ENCODE measurements around the gene HRAS. TPM values are rescaled to one million over a fixed set of nuclear protein-coding genes. Genes with fewer than 3 reads are reported as not detected.

HRAS gene
- total RNA-seq, 3 donors from 2014 or later: 41.4 to 50.6 (median 50.1) TPM

DNA sequence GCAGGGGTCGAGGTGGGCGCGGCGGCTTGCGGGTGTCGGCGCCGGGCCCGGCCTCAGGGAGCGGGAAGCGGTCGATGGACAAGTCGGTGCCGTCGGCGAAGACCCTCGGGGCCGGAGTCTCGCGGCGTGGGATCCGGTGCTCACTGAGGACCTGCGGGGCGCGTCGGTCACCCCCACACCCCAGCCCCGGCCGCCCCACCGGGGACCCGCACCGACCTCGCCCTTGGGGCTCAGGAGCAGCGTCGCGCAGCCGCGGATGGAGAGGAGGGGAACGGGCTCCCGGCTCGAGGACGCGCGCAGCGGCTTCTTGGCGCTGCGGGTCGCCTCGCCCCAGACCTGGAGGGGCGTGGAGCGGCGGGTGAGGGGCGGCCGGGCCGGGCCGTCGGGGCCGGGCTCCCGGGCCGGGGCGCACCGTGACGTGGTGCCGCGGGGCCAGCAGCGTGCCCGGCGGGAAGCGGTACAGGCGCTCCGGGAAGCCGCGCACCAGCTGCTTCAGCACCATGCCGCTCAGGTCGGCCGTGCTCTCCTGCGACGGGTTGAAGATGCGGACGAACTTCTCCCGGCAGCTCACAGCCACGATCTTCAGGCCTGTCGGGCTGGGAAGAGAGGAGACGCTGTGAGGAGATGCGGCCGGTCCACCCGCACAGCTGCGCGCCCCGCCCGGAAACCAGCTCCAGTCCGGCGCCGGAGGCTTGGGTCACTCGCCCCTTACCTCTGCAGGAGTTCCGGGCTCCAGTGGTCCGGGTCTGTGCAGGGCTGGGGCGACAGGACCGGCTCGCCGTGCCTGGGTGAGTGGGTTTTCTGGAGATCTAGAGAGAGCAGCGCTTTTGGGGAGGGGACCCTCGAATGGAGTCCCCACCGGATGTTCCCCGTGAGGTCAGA lies 20.6 kb upstream of the HRAS start:
- TF ChIP-seq, protein P1, sequence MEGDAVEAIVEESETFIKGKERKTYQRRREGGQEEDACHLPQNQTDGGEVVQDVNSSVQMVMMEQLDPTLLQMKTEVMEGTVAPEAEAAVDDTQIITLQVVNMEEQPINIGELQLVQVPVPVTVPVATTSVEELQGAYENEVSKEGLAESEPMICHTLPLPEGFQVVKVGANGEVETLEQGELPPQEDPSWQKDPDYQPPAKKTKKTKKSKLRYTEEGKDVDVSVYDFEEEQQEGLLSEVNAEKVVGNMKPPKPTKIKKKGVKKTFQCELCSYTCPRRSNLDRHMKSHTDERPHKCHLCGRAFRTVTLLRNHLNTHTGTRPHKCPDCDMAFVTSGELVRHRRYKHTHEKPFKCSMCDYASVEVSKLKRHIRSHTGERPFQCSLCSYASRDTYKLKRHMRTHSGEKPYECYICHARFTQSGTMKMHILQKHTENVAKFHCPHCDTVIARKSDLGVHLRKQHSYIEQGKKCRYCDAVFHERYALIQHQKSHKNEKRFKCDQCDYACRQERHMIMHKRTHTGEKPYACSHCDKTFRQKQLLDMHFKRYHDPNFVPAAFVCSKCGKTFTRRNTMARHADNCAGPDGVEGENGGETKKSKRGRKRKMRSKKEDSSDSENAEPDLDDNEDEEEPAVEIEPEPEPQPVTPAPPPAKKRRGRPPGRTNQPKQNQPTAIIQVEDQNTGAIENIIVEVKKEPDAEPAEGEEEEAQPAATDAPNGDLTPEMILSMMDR (IDR thresholded peaks at IDR 0.05): no peak
- DNase-seq (peak in 1 of 3 donors; percentile 55), ATAC-seq (no peak)
- H3K4me3 ChIP-seq: no peak overlapping the region
- H3K4me1 ChIP-seq (ENCODE audit: low read depth): peaks cover 29% of the 10 kb centered on the region
- intact Hi-C loops (cut with DNase I, micrococcal nuclease): loop anchor here (10.0 kb wide), 1 partner anchor 169 kb away; no protein-coding TSS in a partner anchor
- H3K36me3 ChIP-seq (ENCODE audit: low read depth): no peaks in the 10 kb centered on the region
- H3K9me3 ChIP-seq: no peaks in the 10 kb centered on the region

DNA sequence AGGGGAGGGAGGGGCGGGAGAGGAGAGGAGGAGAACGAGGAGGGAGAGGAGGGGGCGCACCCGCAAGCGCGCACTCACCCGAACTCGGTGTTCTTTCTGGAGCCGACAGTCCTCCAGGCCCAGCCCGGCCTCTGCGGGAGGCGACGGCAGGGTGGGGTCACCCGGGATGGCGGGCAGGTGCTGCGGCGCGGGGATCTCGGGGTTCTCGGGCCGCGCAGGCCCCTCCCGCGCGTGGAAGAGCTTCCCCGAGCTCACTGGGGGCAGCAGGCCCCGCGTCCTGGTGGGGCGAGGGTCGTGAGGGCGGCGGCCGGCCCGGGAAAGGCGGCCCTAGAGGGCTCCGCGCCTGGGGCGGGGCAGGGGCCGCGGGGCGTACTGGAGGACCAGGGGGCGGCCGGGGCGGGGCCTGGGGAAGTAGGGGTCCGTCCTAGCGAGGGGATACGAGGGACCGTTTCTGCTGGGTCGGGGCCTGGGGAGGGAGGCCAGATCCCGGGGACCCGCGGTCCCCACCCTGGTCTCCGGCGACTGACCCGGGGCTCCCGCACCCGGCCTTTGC lies 19.9 kb upstream of the HRAS start:
- intact Hi-C loops (cut with DNase I, micrococcal nuclease): loop anchor here (10.0 kb wide), 1 partner anchor 169 kb away; no protein-coding TSS in a partner anchor
- H3K36me3 ChIP-seq (ENCODE audit: low read depth): no peaks in the 10 kb centered on the region
- ATAC-seq (peak; percentile 5), DNase-seq (peak in 1 of 3 donors; percentile 67)
- TF ChIP-seq, protein P1 (IDR thresholded peaks at IDR 0.05): no peak
- H3K4me1 ChIP-seq (ENCODE audit: low read depth): peaks cover 29% of the 10 kb centered on the region
- H3K9me3 ChIP-seq: no peaks in the 10 kb centered on the region
- no peak overlapping the region for H3K4me3 ChIP-seq

DNA sequence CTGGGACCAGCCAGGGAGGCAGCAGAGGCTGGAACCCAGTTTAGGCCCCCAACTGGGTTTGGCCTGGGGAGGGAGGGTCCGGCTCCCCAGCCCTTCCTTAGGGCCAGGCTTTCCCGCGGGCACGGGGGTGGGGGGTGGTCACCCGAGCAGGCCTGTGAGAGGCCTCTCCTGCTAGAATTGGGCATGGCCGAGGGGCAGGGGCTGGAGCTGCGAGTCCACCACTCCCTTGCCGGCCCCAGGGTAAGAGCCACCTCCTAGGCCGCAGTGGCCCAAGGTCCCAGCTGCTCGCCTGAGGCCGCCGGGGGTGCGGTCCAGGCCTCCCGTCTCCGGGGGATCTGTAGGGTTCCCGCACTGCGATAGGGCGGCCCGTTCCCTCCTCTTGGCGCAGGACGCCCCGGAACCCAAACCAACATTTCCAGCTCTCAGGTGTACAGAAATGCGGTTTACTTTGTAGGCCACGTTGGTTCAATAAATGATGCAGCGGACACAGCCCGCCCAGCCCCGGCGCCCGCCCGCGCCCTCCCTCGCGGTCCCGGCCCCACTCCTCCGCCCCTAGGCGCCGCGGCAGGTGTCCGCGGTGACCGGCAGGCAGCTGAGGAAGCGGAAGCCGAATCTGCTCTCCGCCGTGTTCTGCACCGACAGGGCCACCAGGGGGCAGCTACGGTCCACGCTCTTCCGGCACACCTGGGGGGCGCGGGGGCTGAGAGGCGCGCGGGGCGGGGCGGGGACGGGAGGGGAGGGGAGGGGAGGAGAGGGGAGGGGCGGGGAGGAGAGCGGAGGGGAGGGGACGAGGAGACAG lies 19.3 kb upstream of the HRAS start:
- intact Hi-C loops (cut with DNase I, micrococcal nuclease): loop anchor here (10.0 kb wide), 1 partner anchor 170 kb away; no protein-coding TSS in a partner anchor
- ATAC-seq: peak; percentile 82

DNA sequence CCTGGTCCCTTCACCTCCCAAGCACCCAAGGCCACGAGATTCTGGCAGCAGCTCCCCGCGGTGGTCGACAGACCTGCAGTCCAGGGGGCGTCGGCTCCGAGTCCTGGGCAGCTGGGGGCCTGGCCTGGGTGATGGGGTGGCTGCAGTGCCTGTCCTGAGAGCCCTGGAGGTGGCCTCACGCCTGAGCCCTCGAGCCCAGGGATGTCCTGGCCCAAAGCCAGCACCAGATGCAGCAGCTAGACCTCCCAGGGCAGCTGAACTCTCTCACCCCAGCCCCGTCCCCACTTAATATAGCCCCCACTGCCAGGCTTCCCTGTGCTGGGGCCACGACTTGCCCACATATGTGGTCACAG lies 18.6 kb upstream of the HRAS start:
- intact Hi-C loops (cut with DNase I, micrococcal nuclease): loop anchor here (10.0 kb wide), 1 partner anchor 171 kb away; no protein-coding TSS in a partner anchor
- peaks cover 19% of the 10 kb centered on the region for H3K4me1 ChIP-seq (ENCODE audit: low read depth)
- H3K4me3 ChIP-seq: no peak overlapping the region
- DNase-seq (no peak), ATAC-seq (no peak)
- TF ChIP-seq, protein P1 (IDR thresholded peaks at IDR 0.05): no peak
- H3K9me3 ChIP-seq: no peaks in the 10 kb centered on the region
- no peaks in the 10 kb centered on the region for H3K36me3 ChIP-seq (ENCODE audit: low read depth)

More for the DNA sequence above, 19.3 kb upstream of the HRAS start:
- peak; percentile 80 to 87 (median 86) for DNase-seq
- H3K4me1 ChIP-seq (ENCODE audit: low read depth): peaks cover 24% of the 10 kb centered on the region
- H3K9me3 ChIP-seq: no peaks in the 10 kb centered on the region
- no peak overlapping the region for H3K4me3 ChIP-seq
- TF ChIP-seq, protein P1 (IDR thresholded peaks at IDR 0.05): peak; percentile 41
- no peaks in the 10 kb centered on the region for H3K36me3 ChIP-seq (ENCODE audit: low read depth)

Data from mucosa of descending colon (tissue), 3 donors.